Caco-2 (cell line): ENCODE results near the gene C2. TPM values are rescaled to one million over a fixed set of nuclear protein-coding genes. Genes with fewer than 3 reads are reported as not detected.
"Not testable (repeated sequence)": the region's sequence is repeated elsewhere in the genome, so short reads cannot be mapped to it uniquely, and the experiment has no call there.

ENCODE experiments used
- BruUV-seq: library from RNA; stranded (reverse); fragments of 400-500 nt; replicated peaks from 2 replicates; lab custom pipeline; 2021; lab: Mats Ljungman, UMichigan
- CTCF ChIA-PET: fragments of 300-600 bp; sonication (Branson Sonifier 250); formaldehyde crosslinking; loops from one replicate; lab custom pipeline; 2022; ENCODE audit warnings: antibody characterized with exemption; lab: Charles Lee
- POLR2A ChIA-PET: fragments of 300-600 bp; sonication (Branson Sonifier 250); formaldehyde crosslinking; loops from one replicate; lab custom pipeline; 2022; ENCODE audit warnings: antibody characterized with exemption; lab: Charles Lee
- DNase-seq, 2 experiments: peaks; one replicate each; pipeline versions ENCODE4 v3.0.0 to v3.0.0-alpha.2; 2020 to 2022
- H3K27me3 ChIP-seq: replicated peaks from 2 replicates; pipeline ENCODE4 v1.6.0; 2011; ENCODE audit warnings: low read length; ENCODE audit not compliant: control insufficient read depth, insufficient read depth
- H3K36me3 ChIP-seq: 2 replicates; pipeline ENCODE4 v1.5.1; 2011; ENCODE audit warnings: low read length; ENCODE audit not compliant: control insufficient read depth, insufficient read depth
- H3K4me1 ChIP-seq: fragments of 250-450 bp; sonication (Bioruptor Pico); 2 replicates; pipeline ENCODE4 v1.5.1; 2020; ENCODE audit warnings: mild to moderate bottlenecking
- H3K4me3 ChIP-seq: 2 replicates; pipeline ENCODE4 v1.5.1; 2011; ENCODE audit warnings: low read depth, mild to moderate bottlenecking, control low read depth, low read length
- H3K9me3 ChIP-seq: fragments of 250-450 bp; sonication (Bioruptor Pico); 2 replicates; pipeline ENCODE4 v1.5.1; 2020; ENCODE audit warnings: mild to moderate bottlenecking, moderate library complexity
- H3K27ac Mint-ChIP-seq: one replicate; pipeline ENCODE4 v1.8.0; 2022; ENCODE audit warnings: mixed read lengths; ENCODE audit not compliant: unreplicated experiment
- H3K27me3 Mint-ChIP-seq: one replicate; pipeline ENCODE4 v1.8.0; 2022; ENCODE audit warnings: mixed read lengths; ENCODE audit not compliant: insufficient read depth, unreplicated experiment
- H3K36me3 Mint-ChIP-seq: one replicate; pipeline ENCODE4 v1.8.0; 2022; ENCODE audit warnings: mild to moderate bottlenecking, mixed read lengths; ENCODE audit not compliant: insufficient read depth, unreplicated experiment
- H3K4me1 Mint-ChIP-seq: one replicate; pipeline ENCODE4 v1.8.0; 2022; ENCODE audit warnings: low read depth, mixed read lengths; ENCODE audit not compliant: unreplicated experiment
- H3K4me3 Mint-ChIP-seq: one replicate; pipeline ENCODE4 v1.8.0; 2022; ENCODE audit warnings: mild to moderate bottlenecking, moderate library complexity, mixed read lengths; ENCODE audit not compliant: unreplicated experiment
- H3K9me3 Mint-ChIP-seq: one replicate; pipeline ENCODE4 v1.8.0; 2022; ENCODE audit warnings: mixed read lengths; ENCODE audit not compliant: unreplicated experiment
- intact Hi-C: fragments of 100-400 bp; cut with micrococcal nuclease; formaldehyde crosslinking; loops from one replicate; pipeline ENCODE4 v1.10.0; 2022; ENCODE audit not compliant: unreplicated experiment
- microRNA-seq: library from miRNA; unstranded; fragments of <30 nt; microRNA quantifications from one replicate; pipeline ENCODE4 v1.2.0, GENCODE V29; 2022
- total RNA-seq: library from RNA; stranded (reverse); gene quantifications from 2 replicates; pipeline ENCODE4 v1.2.3, GENCODE V29; 2022

Gene C2
- total RNA-seq, 1 experiment from 2014 or later = 4.8 TPM

DNA sequence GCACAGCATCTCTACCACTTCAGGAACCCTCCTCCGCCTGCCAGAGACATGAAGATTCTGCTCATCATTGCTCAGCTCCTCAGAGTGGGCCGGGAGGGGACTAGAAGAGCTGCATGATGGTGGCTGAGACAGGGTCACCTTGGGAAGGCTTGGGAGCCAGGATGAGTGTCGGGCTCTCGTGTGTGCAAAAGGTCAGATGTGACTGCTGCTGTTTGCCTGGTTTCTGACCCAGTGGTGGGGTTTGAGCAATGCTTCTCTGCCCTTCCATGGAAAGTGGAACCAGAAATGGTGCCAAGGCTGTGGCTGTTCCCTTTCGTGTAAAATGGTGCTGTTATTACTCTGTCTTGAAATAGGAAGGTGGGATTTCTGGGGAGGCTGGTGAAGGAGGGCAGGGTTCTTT is 53.5 kb downstream of the C2 start:
- H3K9me3 ChIP-seq, POLR2A ChIA-PET, H3K36me3 ChIP-seq, H3K4me1 ChIP-seq, H3K27me3 ChIP-seq, BruUV-seq, DNase-seq, H3K27me3 Mint-ChIP-seq, H3K27ac Mint-ChIP-seq, H3K4me3 Mint-ChIP-seq, intact Hi-C loops, H3K9me3 Mint-ChIP-seq, H3K36me3 Mint-ChIP-seq, CTCF ChIA-PET, H3K4me1 Mint-ChIP-seq, H3K4me3 ChIP-seq: not testable (repeated sequence)

GRCh38 chr6:31981744-31982143 is 54.2 kb downstream of the C2 start, which contains the start of gene C4A:
Gene C4A, plus strand, starts transcription at chr6:31982057. Its CDS starts 51 bp downstream, at chr6:31982108.
- CTCF ChIA-PET, H3K9me3 Mint-ChIP-seq, DNase-seq: not testable (repeated sequence)

DNA sequence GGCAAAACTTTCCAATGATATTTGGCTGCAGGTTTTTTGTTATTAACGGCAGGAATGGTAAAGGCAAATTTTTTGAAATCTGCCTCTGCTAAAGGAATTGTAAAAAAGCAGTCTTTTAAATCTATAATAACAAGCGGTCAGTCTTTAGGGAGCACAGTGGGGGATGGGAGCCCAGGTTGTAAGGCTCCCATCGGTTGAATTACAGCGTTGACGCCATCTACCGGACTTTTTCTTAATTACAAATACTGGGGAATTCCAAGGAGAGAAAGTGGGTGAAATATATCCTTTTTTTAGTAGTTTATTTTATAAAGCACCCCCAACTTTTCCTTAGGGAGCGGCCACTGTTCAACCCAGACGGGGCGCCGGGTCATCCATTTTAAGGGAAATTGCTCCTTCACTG is 61.8 kb downstream of the C2 start:
- H3K4me3 ChIP-seq, H3K36me3 ChIP-seq, H3K9me3 Mint-ChIP-seq, DNase-seq, H3K27me3 Mint-ChIP-seq, H3K27ac Mint-ChIP-seq, CTCF ChIA-PET, POLR2A ChIA-PET, H3K4me1 Mint-ChIP-seq, H3K4me1 ChIP-seq, H3K27me3 ChIP-seq, intact Hi-C loops, H3K36me3 Mint-ChIP-seq, BruUV-seq, H3K9me3 ChIP-seq, H3K4me3 Mint-ChIP-seq: not testable (repeated sequence)

More at GRCh38 chr6:31981744-31982143, 54.2 kb downstream of the C2 start, which contains the start of gene C4A:
- H3K4me3 ChIP-seq, BruUV-seq, H3K36me3 ChIP-seq, intact Hi-C loops, H3K4me3 Mint-ChIP-seq, H3K4me1 ChIP-seq, H3K9me3 ChIP-seq, H3K36me3 Mint-ChIP-seq, POLR2A ChIA-PET, H3K4me1 Mint-ChIP-seq, H3K27me3 ChIP-seq, H3K27me3 Mint-ChIP-seq, H3K27ac Mint-ChIP-seq: not testable (repeated sequence)

DNA sequence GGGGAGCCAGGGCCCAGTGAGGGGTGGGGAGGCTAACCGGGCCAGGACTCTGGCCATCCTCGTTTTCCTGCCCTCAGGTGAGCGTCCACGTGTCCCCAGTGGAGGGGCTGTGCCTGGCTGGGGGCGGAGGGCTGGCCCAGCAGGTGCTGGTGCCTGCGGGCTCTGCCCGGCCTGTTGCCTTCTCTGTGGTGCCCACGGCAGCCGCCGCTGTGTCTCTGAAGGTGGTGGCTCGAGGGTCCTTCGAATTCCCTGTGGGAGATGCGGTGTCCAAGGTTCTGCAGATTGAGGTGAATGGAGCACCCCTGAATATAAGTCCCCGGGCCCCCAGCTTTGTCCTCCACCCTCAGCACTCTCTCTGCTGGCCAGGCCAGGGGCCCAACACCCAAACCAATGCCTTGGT is 66.9 kb downstream of the C2 start:
- H3K4me3 ChIP-seq, H3K27me3 Mint-ChIP-seq, DNase-seq, H3K9me3 Mint-ChIP-seq, intact Hi-C loops, BruUV-seq, H3K27me3 ChIP-seq, H3K36me3 ChIP-seq, H3K36me3 Mint-ChIP-seq, H3K4me1 ChIP-seq, POLR2A ChIA-PET, H3K4me1 Mint-ChIP-seq, H3K9me3 ChIP-seq, CTCF ChIA-PET, H3K4me3 Mint-ChIP-seq, H3K27ac Mint-ChIP-seq: not testable (repeated sequence)

Small RNAs within 50 kb of the gene (microRNA-seq; reads per million reads assigned to microRNA genes)
- 1.3 reads per million for gene MIR1236

Other genes with a start within 250 kb of the C2 start
- gene LY6G5C, start 246.7 kb upstream of the C2 start, total RNA-seq = 2.0 and 2.9 TPM in 2 replicates
- gene ABHD16A, start 224.4 kb upstream of the C2 start, total RNA-seq = 62.7 and 63.2 TPM in 2 replicates
- not detected in 2 replicates for gene LY6G6F, start 220.9 kb upstream of the C2 start, total RNA-seq
- gene LY6G6D, start 212.4 kb upstream of the C2 start, total RNA-seq = not detected in 2 replicates
- gene LY6G6C, start 206.0 kb upstream of the C2 start, total RNA-seq = 0.88 and 1.3 TPM in 2 replicates
- not detected in 2 replicates for gene MPIG6B, start 204.3 kb upstream of the C2 start, total RNA-seq
- gene DDAH2, start 198.4 kb upstream of the C2 start, total RNA-seq = 82.4 and 91.6 TPM in 2 replicates
- gene CLIC1, start 191.2 kb upstream of the C2 start, total RNA-seq = 374 and 420 TPM in 2 replicates
- 49.6 and 51.0 TPM in 2 replicates for gene MSH5, start 187.7 kb upstream of the C2 start, total RNA-seq
- gene SAPCD1, start 165.1 kb upstream of the C2 start, total RNA-seq = 6.4 and 13.0 TPM in 2 replicates
- gene VWA7, start 150.4 kb upstream of the C2 start, total RNA-seq = 0.61 and 1.5 TPM in 2 replicates
- gene VARS1, start 132.0 kb upstream of the C2 start, total RNA-seq = 132 and 135 TPM in 2 replicates
- 56.3 and 61.2 TPM in 2 replicates for gene LSM2, start 120.8 kb upstream of the C2 start, total RNA-seq
- gene HSPA1L, start 112.4 kb upstream of the C2 start, total RNA-seq = 0.86 and 1.6 TPM in 2 replicates
- 77.3 and 96.9 TPM in 2 replicates for gene HSPA1A, start 112.2 kb upstream of the C2 start, total RNA-seq
- gene HSPA1B, start 100.0 kb upstream of the C2 start, total RNA-seq = 99.0 and 112 TPM in 2 replicates
- 173 and 176 TPM in 2 replicates for gene NEU1, start 64.9 kb upstream of the C2 start, total RNA-seq
- 0.57 TPM in 1 of 2 replicates, not detected in the other for gene SLC44A4, start 48.7 kb upstream of the C2 start, total RNA-seq
- gene EHMT2, start 30.0 kb upstream of the C2 start, total RNA-seq = 64.3 and 65.7 TPM in 2 replicates
- gene ZBTB12, start 25.6 kb upstream of the C2 start, total RNA-seq = 9.6 and 11.7 TPM in 2 replicates
- 31.0 and 32.1 TPM in 2 replicates for gene CFB, start 18.4 kb downstream of the C2 start, total RNA-seq
- gene NELFE, start 31.3 kb downstream of the C2 start, total RNA-seq = 75.3 and 82.0 TPM in 2 replicates
- 70.0 and 77.9 TPM in 2 replicates for gene SKIC2, start 31.5 kb downstream of the C2 start, total RNA-seq
- 22.4 and 23.7 TPM in 2 replicates for gene DXO, start 44.4 kb downstream of the C2 start, total RNA-seq
- 1.0 and 1.5 TPM in 2 replicates for gene C4A, start 54.3 kb downstream of the C2 start, total RNA-seq
- gene C4B, start 87.1 kb downstream of the C2 start, total RNA-seq = 1.1 and 1.4 TPM in 2 replicates
- gene CYP21A2, start 110.7 kb downstream of the C2 start, total RNA-seq = not detected in 2 replicates
- gene TNXB, start 181.6 kb downstream of the C2 start, total RNA-seq = 2.7 and 3.9 TPM in 2 replicates
- gene ATF6B, start 200.5 kb downstream of the C2 start, total RNA-seq = 61.5 and 64.9 TPM in 2 replicates
- gene FKBPL, start 202.6 kb downstream of the C2 start, total RNA-seq = 8.9 and 9.1 TPM in 2 replicates
- 2.0 and 3.6 TPM in 2 replicates for gene PRRT1, start 224.2 kb downstream of the C2 start, total RNA-seq
- gene PPT2, start 226.4 kb downstream of the C2 start, total RNA-seq = 80.8 and 92.5 TPM in 2 replicates
- 44.6 and 45.0 TPM in 2 replicates for gene EGFL8, start 236.9 kb downstream of the C2 start, total RNA-seq
- 60.4 and 61.9 TPM in 2 replicates for gene AGPAT1, start 248.4 kb downstream of the C2 start, total RNA-seq